ENCODE measurements around the gene C11orf24. TPM values are rescaled to one million over a fixed set of nuclear protein-coding genes. Genes with fewer than 3 reads are reported as not detected.

The C11orf24 gene
- total RNA-seq, 4 donors from 2014 or later = 33.3 to 59.4 (median 41.2) TPM

DNA sequence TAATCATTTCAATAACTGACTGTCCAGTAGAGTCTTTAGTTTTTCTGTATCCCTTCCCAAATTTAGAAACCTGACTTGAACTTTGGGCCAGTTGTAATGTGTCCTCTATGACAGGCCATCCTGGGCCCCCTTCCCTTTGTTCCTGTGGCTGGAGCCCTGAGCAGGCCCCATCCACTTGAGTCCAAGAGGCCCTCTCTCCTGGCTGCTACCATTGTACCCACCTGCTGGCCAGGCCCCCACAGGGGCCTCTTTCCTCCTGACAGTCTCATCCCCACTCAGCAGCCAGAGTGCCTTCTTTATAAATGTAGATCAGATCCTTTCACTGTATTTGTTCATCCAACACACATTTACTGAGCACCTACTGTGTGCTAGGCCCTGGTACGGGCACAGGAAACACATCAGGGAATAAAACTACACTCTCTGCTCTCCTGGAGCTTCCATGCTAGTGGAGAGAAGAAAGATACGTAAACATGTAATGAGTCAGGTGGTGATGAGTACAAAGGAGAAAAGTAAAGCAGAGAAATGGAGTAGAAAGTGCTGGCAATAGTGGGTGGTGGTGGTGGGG is 37.9 kb upstream of the C11orf24 start:
- no peak for DNase-seq (ENCODE audit: low spot score in 2 of 2)
- 97 to 98% methylated on average over 2 of the region's 2 CpGs for WGBS, 2 donors
- Histone ChIP-seq H3K4me1 (peaks cover 0 to 18% (median 13%) of the 10 kb centered on the region in 4 donors), H3K27me3 (no peaks in the 10 kb centered on the region), H3K9me3 (no peaks in the 10 kb centered on the region), H3K36me3 (no peaks in the 10 kb centered on the region), H3K27ac (no peak overlapping the region), H3K4me3 (no peak overlapping the region)
- TF ChIP-seq CTCF (IDR thresholded peaks at IDR 0.05) = no peak

GRCh38 chr11:68308068-68308467 is 36.3 kb upstream of the C11orf24 start:
- Histone ChIP-seq H3K4me3 (no peak overlapping the region), H3K27ac (no peak overlapping the region), H3K27me3 (no peaks in the 10 kb centered on the region), H3K36me3 (no peaks in the 10 kb centered on the region), H3K9me3 (peaks cover 0 to 7% (median 0%) of the 10 kb centered on the region in 4 donors), H3K4me1 (peaks cover 0 to 3% (median under 1%) of the 10 kb centered on the region in 4 donors)
- DNase-seq (ENCODE audit: low spot score in 2 of 2) = no peak
- 63 to 92% methylated on average over 9 to 10 of the region's 11 CpGs for WGBS, 2 donors
- TF ChIP-seq POLR2A (IDR thresholded peaks at IDR 0.05) = no peak
- no peak for TF ChIP-seq CTCF (IDR thresholded peaks at IDR 0.05)
- TF ChIP-seq EP300 (IDR thresholded peaks at IDR 0.05) = no peak

- TF ChIP-seq POLR2A (IDR thresholded peaks at IDR 0.05) (no peak), EP300 (IDR thresholded peaks at IDR 0.05) (no peak), CTCF (IDR thresholded peaks at IDR 0.05) (no peak)
- peaks cover 0 to 7% (median 0%) of the 10 kb centered on the region in 4 donors for H3K9me3 ChIP-seq
- WGBS, 2 donors = 78 to 79% methylated on average over 3 of the region's 3 CpGs
- H3K4me1 ChIP-seq = peaks cover 0 to 4% (median 0%) of the 10 kb centered on the region in 4 donors
- H3K36me3 ChIP-seq = no peaks in the 10 kb centered on the region
- no peaks in the 10 kb centered on the region for H3K27me3 ChIP-seq
- no peak overlapping the region for H3K27ac ChIP-seq
- H3K4me3 ChIP-seq = no peak overlapping the region
- no peak for DNase-seq (ENCODE audit: low spot score in 2 of 2)
These were observed 34.9 kb upstream of the C11orf24 start for GRCh38 chr11:68306636-68307035.

DNA sequence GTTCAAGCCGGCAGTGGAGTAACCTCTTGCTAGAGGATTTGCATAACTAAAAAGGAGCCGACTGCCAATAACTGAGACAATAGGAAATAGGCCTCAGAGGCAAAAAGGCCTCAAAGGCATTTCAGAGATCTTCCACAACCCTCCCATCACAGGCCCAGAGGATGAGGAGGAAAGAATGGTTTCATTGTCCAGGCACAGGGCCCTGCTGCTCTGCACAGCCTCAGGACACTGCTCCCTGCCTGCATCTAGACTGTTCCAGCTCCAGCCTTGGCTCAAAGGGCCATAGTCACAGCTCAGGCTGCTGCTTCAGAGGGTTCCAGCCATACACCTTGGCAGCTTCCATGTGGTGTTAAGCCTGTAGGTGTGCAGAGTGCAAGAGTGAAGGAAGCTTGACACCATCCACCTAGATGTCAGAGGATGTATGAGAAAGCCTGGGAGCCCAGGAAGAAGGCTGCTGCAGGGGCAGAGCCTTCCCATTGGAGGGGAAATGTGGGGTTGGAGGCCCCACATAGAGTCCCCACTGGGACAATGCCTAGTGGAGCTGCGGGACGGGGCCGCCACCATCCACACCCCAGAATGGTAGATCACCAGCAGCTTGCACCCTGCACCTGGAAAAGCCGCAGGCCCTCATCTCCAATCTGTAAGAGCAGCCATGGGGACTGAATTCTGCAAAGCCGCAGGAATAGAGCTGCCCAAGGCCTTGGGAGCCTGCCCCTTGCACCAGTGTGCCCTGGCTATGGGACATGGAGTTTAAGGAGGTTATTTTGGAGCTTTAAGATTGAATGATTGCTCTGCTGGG is 32.4 kb upstream of the C11orf24 start:
- 83 to 85% methylated on average over 7 of the region's 7 CpGs for WGBS, 2 donors
- Histone ChIP-seq H3K27me3 (no peaks in the 10 kb centered on the region), H3K4me3 (no peak overlapping the region), H3K36me3 (no peaks in the 10 kb centered on the region), H3K9me3 (peaks cover 0 to 7% (median 0%) of the 10 kb centered on the region in 4 donors), H3K27ac (no peak overlapping the region), H3K4me1 (peaks cover 0 to 4% (median 0%) of the 10 kb centered on the region in 4 donors)
- no peak for DNase-seq (ENCODE audit: low spot score in 2 of 2)
- no peak for TF ChIP-seq EP300 (IDR thresholded peaks at IDR 0.05)
- no peak for TF ChIP-seq POLR2A (IDR thresholded peaks at IDR 0.05)
- TF ChIP-seq CTCF (IDR thresholded peaks at IDR 0.05) = no peak

DNA sequence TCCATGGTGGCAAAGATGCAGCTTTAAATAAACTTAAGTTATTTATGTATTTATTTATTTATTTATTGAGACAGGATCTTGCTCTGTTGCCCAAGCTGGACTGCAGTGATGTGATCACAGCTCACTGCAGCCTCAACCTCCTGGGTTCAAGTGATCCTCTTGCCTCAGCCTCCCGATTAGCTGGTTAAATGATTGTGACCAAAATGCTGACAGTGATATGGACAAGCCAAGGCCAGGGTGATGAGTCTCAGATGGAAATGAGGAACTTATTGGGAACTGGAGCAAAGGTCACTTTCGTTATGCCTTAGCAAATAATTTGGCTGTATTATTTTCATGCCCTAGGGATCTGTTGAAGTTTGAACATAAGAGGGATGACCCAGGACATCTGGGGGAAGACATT is 31.3 kb upstream of the C11orf24 start:
- H3K27ac ChIP-seq = peak overlapping the region in 1 of 4 donors; percentile 11
- peaks cover 0 to 8% (median 0%) of the 10 kb centered on the region in 4 donors for H3K4me1 ChIP-seq
- 68 to 87% methylated on average over 2 of the region's 2 CpGs for WGBS, 2 donors
- no peak overlapping the region for H3K4me3 ChIP-seq
- H3K9me3 ChIP-seq = peaks cover 0 to 7% (median 0%) of the 10 kb centered on the region in 4 donors
- DNase-seq (ENCODE audit: low spot score in 2 of 2) = no peak
- H3K36me3 ChIP-seq = no peaks in the 10 kb centered on the region
- H3K27me3 ChIP-seq = no peaks in the 10 kb centered on the region
- TF ChIP-seq CTCF (IDR thresholded peaks at IDR 0.05) = no peak
- no peak for TF ChIP-seq EP300 (IDR thresholded peaks at IDR 0.05)
- no peak for TF ChIP-seq POLR2A (IDR thresholded peaks at IDR 0.05)
